Eye (tissue), 1 donor: Measurements from ENCODE around the gene UNC13D.
"Not testable (repeated sequence)": the region's sequence is repeated elsewhere in the genome, so short reads cannot be mapped to it uniquely, and the experiment has no call there.

Experiments used
- DNase-seq: peaks from one replicate; pipeline ENCODE4 v3.0.0-alpha.2; 2015

Gene UNC13D

GRCh38 chr17:75874323-75875181 lies 30.3 kb upstream of the UNC13D start:
- DNase-seq, result no peak

GRCh38 chr17:75873587-75874322 lies 29.6 kb upstream of the UNC13D start:
- no peak for DNase-seq

DNA sequence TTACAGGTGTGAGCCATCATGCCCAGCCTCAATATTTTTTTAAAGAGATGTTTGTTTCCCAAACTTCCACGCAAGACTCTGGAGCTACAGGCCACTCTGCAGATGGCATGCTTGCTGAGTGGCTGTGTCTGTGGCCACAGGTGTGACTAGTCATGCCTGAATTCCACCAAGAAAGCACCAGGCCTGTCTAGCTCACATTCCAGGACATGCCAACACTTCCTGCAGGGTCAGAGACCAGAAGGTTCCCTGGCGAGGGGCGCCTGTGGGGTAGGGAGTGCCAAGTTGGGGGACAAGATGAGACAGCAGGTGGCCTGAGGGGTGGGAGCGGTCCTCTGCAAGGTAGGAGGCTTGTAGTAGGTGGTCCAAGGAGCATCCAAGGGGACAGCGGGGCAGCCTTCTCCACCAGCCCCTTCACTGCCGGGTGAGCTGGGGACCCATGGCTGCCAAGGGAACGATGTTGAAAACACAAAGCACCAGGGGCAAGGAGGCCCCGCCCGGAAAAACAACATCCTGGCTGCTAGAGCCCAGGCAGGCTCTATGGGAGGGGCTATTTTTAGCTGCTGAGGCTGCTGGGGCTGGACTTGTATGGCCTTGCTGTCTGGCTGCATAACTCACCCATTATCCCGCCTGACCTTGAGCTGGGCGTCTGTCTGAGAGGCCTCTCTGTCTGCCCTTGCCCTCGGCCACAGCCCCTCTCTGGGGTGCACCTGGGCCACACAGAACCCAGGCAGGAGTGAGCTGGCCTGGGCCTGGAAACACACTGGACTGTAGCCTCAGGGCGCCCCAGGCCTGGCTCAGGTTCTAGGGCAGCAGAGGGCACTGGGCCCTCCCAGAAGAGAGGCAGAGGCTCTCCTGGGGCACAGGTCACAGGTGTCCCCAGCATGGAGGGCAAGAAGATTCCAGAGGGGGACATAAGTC lies 28.5 kb upstream of the UNC13D start:
- peak; percentile 33 for DNase-seq

- DNase-seq, result not testable (repeated sequence)
Measured at GRCh38 chr17:75870228-75870627, 26.0 kb upstream of the UNC13D start.

DNA sequence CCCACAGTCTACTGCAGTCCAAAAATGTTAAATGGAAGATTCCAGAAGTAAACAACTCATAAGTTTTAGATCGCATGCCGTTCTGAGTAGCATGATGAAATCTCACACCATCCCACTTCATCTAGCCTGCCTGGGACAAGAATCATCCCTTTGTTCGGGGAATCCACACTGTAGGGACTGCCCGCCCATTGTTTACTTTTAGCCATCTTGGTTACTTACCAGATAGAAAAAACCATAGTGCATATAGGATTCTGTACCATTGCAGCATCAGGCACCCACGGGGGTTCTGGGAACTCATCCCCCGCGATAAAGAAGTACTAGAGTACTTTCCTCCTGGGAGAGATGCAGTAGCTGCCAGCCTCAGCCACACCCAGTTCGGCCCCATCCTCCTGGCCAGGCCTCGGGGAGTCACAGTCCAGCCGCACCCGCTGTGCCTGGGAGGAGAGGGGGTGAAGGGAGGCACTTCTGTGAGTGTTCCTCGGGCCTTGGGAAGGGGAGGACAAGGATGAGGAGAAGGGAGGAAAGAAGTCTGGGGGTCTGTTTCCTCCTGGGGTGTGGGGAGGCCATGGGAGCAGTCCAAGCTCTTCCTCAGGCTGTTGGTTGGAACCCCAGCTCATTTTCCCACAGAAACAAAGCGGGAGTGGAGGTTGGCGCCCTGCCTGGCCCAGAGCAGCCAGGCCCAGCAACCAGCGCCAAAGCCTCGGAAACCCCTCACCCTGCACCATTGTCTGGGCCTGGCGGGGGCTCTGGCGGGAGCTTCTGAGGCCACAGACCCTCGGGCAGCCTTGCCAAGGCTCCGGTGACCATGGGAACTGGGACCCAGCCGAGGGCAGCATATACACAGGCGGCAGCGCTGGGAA lies 25.3 kb upstream of the UNC13D start:
- DNase-seq, result peak; percentile 36

DNA sequence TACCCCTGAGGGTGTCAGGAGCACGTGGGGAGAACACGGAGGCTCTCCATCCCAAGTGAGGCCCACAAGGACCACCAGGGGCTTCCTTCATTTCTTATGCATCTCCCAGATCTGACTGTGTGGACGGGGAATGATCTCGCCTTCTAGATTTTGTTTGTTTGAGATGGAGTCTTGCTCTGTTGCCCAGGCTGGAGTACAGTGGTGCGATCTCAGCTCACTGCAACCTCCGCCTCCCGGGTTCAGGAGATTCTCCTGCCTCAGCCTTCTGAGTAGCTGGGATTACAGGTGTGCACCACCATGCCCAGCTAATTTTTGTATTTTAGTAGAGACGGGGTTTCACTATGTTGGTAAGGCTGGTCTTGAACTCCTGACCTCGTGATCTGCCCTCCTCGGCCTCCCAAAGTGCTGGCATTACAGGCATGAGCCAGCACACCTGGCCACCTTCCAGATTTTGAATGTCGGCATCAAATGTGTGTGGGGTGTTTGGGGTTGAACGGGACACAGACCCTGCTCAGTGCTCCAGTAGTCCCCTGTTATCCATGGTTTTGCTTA lies 24.6 kb upstream of the UNC13D start:
- not testable (repeated sequence) for DNase-seq

DNA sequence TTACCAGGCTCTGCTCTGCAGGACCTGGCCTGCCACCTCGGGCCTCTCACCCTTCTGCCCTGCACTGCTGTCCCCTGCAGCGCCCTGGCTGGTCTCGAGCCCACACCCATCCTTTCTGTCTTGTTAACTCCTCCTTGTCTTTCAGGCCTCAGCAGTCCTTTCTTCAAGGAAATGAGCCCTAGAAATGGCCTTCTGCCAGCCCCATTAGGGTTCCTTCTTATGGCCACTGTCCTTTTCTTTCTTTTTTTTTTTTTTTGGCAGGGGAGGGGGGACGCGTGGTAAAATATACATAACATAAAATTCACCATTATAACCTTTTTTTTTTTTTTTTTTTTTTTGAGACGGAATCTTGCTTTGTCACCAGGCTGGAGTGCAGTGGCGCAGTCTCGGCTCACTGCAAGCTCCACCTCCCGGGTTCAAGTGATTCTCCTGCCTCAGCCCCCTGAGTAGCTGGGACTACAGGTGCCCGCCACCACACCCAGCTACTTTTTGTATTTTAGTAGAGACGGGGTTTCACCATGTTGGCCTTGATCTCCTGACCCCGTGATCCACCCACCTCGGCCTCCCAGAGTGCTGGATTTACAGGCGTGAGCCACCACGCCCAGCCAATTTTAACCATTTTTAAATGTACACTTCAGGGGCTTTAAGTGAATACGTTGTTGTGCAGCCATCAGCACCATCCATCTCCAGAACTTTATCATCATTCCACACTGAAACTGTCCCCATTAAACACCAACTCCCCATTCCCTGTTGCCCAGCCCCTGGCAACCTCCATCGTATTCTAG lies 21.4 kb upstream of the UNC13D start:
- not testable (repeated sequence) for DNase-seq

DNA sequence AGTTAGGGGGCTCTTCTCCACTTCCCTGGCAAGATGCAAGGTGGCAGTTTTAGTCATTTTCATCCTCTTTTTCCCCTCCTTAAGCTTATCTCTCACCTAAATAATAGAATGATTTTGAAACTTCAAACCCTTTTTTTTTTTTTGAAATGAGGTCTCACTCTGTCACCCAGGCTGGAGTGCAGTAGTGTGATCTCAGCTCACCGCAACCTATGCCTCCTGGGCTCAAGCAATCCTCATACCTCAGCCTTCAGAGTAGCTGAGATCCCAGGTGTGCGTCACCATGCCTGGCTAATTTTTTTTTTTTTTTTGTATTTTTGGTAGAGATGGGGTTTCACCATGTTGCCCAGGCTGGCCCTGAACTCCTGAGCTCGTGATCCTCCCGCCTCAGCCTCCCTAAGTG lies 20.7 kb upstream of the UNC13D start:
- not testable (repeated sequence) for DNase-seq

- peak; percentile 46 for DNase-seq
Measured at GRCh38 chr17:75864448-75864871, 20.3 kb upstream of the UNC13D start.

GRCh38 chr17:75861927-75862317 lies 17.7 kb upstream of the UNC13D start:
- DNase-seq, result no peak

DNA sequence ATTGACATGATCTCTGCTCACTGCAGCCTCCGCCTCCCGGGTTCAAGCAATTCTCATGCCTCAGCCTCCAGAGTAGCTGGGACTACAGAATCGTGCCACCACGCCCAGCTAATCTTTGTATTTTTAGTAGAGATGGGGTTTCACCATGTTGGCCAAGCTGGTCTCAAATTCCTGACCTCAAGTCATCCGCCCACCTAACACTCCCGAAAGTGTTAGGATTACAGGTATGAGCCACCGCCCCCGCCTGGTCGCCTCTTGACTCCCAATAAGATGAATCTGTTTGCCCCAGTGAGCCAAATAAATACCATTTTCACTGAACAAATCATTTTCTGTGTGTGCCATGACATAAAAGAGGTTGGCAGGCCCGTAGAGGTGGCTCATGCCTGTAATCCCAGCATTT lies 15.2 kb upstream of the UNC13D start:
- DNase-seq, result not testable (repeated sequence)

GRCh38 chr17:75856062-75856756 lies 12.0 kb upstream of the UNC13D start:
- DNase-seq, result no peak

- DNase-seq, result peak; percentile 100
Measured at GRCh38 chr17:75855310-75856061, 11.3 kb upstream of the UNC13D start, which contains the start of gene WBP2. Gene WBP2 (minus strand): TSS chr17:75855335. CDS start chr17:75855297, 38 bp downstream.

GRCh38 chr17:75854881-75855309 lies 10.7 kb upstream of the UNC13D start:
- DNase-seq, result no peak

DNA sequence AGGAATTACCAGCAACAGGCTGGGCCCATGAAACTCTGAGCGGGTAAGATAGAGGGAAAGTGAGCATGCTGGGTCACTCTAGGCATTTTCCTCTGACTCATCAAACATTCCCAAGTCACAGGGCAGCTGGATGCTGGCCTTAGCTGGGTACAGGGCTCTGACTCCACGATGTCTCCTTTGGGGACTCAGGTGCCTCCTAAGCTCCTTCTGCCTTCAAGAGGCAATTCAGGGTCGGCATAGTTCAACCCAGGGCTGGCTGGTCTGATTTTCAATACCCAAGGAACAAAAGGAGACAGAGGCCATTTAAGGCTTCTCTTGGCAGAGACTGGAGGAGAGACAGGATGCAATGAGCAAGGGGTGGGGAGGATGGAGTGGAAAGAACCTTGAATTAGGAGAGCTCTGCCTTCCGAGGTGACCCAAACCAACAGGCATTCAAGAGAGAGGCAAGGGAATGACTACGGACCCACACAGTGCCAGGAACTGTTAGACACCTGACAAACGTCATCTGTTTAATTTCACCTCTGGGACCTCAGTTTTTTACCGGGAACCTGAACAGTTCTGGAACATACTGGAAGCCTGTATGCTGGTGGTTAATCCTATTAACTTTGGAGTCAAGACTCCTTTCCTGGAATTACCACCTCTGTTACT lies 10.0 kb upstream of the UNC13D start:
- DNase-seq, result no peak

GRCh38 chr17:75853433-75853832 lies 9.2 kb upstream of the UNC13D start:
- no peak for DNase-seq

DNA sequence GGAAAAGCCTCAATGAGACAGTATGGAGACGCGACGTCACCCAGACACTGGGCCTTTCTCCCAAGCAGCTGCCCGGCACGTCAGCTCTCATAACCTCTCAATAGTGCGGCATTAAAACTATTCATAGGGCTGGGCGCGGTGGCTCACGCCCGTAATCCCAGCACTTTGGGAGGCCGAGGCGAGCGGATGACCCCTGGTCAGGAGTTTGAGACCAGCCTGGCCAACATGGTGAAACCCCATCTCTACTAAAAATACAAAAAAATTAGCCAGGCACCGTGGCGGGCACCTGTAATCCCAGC lies 7.4 kb upstream of the UNC13D start:
- not testable (repeated sequence) for DNase-seq

DNA sequence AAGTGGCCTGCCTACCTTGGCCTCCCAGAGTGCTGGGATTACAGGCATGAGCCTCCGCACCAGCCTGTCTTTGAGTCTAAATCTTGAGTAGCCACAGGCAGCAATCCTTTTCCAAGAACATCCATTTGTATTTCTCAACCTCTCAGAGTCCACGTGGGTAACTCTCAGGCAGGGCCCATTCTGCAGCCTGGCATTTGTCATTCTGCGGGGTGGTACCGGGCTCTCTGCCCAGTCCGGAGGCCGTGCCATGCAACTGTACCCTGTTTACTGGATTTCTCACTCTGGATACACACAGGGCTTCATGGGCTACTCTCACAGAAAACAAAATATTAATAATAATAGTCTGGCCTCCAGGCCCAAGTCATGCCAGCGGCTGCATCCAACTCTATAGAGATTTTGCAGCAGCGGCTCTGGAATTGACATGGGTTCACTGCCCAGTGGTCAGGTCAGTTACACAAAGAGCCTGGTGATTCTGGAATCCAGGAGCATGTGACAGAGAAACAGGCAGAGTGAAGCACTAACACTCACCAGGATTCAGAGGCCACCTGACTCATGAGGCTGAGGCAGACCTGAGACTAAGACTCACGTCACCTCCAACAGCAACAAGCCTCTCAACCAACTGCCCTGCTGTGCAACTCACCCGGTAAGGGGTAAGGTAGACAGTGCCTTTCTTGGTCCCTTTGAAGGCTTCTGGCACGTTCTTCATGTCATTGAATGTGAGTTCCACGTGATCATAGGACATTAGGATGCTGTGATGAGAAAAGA lies 6.9 kb upstream of the UNC13D start:
- no peak for DNase-seq
